Kidney (tissue), 14 donors: ENCODE data around the gene ZCCHC14. TPM values are rescaled to one million over a fixed set of nuclear protein-coding genes. Genes with fewer than 3 reads are reported as not detected.
"Not testable (repeated sequence)": the region's sequence is repeated elsewhere in the genome, so short reads cannot be mapped to it uniquely, and the experiment has no call there.

ENCODE experiments used
- DNase-seq, 5 donors: peaks; one replicate each; pipeline ENCODE4 v3.0.0-alpha.2; 2013 to 2020
- FAIRE-seq: peaks from 2 replicates; lab custom pipeline; 2012; peaks lifted over from hg19 to GRCh38; lab: Jason Lieb, UNC
- H3K27ac ChIP-seq, 2 donors: one replicate each; pipeline ENCODE4 v1.7.0; 2013; ENCODE audit warnings: low read depth in 2 of 2, low read length in 2 of 2, inconsistent platforms in 1 of 2
- H3K27me3 ChIP-seq: one replicate; pipeline ENCODE4 v1.7.1; 2013; ENCODE audit warnings: low read length, inconsistent platforms; ENCODE audit not compliant: control insufficient read depth, insufficient read depth
- H3K36me3 ChIP-seq, 3 donors: one replicate each; pipeline versions ENCODE4 v1.7.0 to v1.7.1; 2013; ENCODE audit warnings: low read length in 3 of 3, control low read depth in 1 of 3, inconsistent platforms in 1 of 3; ENCODE audit not compliant: insufficient read depth in 3 of 3, control insufficient read depth in 2 of 3
- H3K4me1 ChIP-seq, 3 donors: one replicate each; pipeline versions ENCODE4 v1.7.0 to v1.7.1; 2013; ENCODE audit warnings: low read length in 3 of 3, inconsistent platforms in 1 of 3, low read depth in 1 of 3; ENCODE audit not compliant: control insufficient read depth in 2 of 3, insufficient read depth in 2 of 3
- H3K4me3 ChIP-seq, 3 donors: one replicate each; pipeline versions ENCODE4 v1.7.0 to v1.8.1; 2013; ENCODE audit warnings: low read length in 3 of 3, control low read depth in 1 of 3, inconsistent platforms in 1 of 3
- H3K9ac ChIP-seq, 3 donors: one replicate each; pipeline versions ENCODE4 v1.7.0 to v1.7.1; 2013; ENCODE audit warnings: low read length in 3 of 3, control low read depth in 1 of 3, inconsistent platforms in 1 of 3
- H3K9me3 ChIP-seq, 3 donors: one replicate each; pipeline versions ENCODE4 v1.7.0 to v1.7.1; 2013; ENCODE audit warnings: low read length in 3 of 3, control low read depth in 1 of 3, inconsistent platforms in 1 of 3; ENCODE audit not compliant: control insufficient read depth in 2 of 3, insufficient read depth in 1 of 3
- CTCF ChIP-seq: IDR thresholded peaks from 3 replicates; pipeline ENCODE4 v1.5.1; 2012; ENCODE audit warnings: mild to moderate bottlenecking, moderate library complexity, borderline replicate concordance; ENCODE audit not compliant: insufficient read depth; ENCODE audit errors: extremely low read depth
- intact Hi-C: fragments of 100-400 bp; cut with DNase I; formaldehyde crosslinking; loops from one replicate; pipeline ENCODE4 v1.11.1; 2022
- polyA plus RNA-seq: library from polyadenylated mRNA; stranded (reverse); fragments of 350-450 nt; fragmentation: Illumina TruSeq; extraction: RNeasy Lipid Tissue Mini Kit (QIAGEN cat#74804); gene quantifications from one replicate; pipeline ENCODE4 v1.2.3, GENCODE V29; 2014; ENCODE audit warnings: low read depth, low replicate concordance; ENCODE audit not compliant: insufficient read depth
- total RNA-seq: library from RNA; stranded (reverse); fragmentation: NEBNext Ultra II Directional; extraction: Animal tissue kit (Norgen Biotek cat#: 25700); gene quantifications from one replicate; pipeline ENCODE4 v1.2.1, GENCODE V29; 2021
- donor health status: control.
- donor health status: control.
- donor health status: control.
- donor health status: control.
- donor health status: control.
- donor health status: DM: yes; HTN: yes; CAD: no.
- donor health status: Normal renal cell carcinoma (clear cell type).

ZCCHC14 gene
- total and polyA plus RNA-seq, 2 donors from 2014 or later: 6.4 to 32.8 TPM

- Histone ChIP-seq H3K27ac (no peak overlapping the region), H3K27me3 (no peaks in the 10 kb centered on the region), H3K36me3 (peaks cover 0 to 3% (median 0%) of the 10 kb centered on the region in 3 donors), H3K9ac (no peak overlapping the region), H3K4me3 (no peak overlapping the region), H3K9me3 (no peaks in the 10 kb centered on the region), H3K4me1 (peaks cover 0 to 10% (median 6%) of the 10 kb centered on the region in 3 donors)
- no peak for TF ChIP-seq CTCF
- no peak for FAIRE-seq
- intact Hi-C loops: no loop called here
- no peak for DNase-seq
Observed at GRCh38 chr16:87498324-87499188, 5.7 kb upstream of the ZCCHC14 start.

GRCh38 chr16:87497767-87498290, 5.0 kb upstream of the ZCCHC14 start:
- H3K9ac ChIP-seq, H3K27ac ChIP-seq, H3K4me3 ChIP-seq, H3K36me3 ChIP-seq, DNase-seq, H3K9me3 ChIP-seq, H3K27me3 ChIP-seq, intact Hi-C loops, FAIRE-seq: not testable (repeated sequence)
- peaks cover 0 to 13% (median 9%) of the 10 kb centered on the region in 3 donors for H3K4me1 ChIP-seq

GRCh38 chr16:87497023-87497766, 4.4 kb upstream of the ZCCHC14 start:
- H3K9me3 ChIP-seq, H3K27me3 ChIP-seq, intact Hi-C loops, DNase-seq, H3K4me3 ChIP-seq, H3K9ac ChIP-seq, H3K36me3 ChIP-seq, FAIRE-seq: not testable (repeated sequence)
- Histone ChIP-seq H3K4me1 (peaks cover 0 to 13% (median 9%) of the 10 kb centered on the region in 3 donors), H3K27ac (peak overlapping the region; percentile 5 to 82)

- no peak for FAIRE-seq
- Histone ChIP-seq H3K27ac (no peak overlapping the region), H3K4me3 (no peak overlapping the region), H3K4me1 (peaks cover 0 to 13% (median 11%) of the 10 kb centered on the region in 3 donors), H3K9me3 (no peaks in the 10 kb centered on the region), H3K27me3 (no peaks in the 10 kb centered on the region), H3K9ac (no peak overlapping the region), H3K36me3 (no peaks in the 10 kb centered on the region)
- DNase-seq: no peak
- no peak for TF ChIP-seq CTCF
- intact Hi-C loops: no loop called here
Observed at GRCh38 chr16:87496447-87496801, 3.6 kb upstream of the ZCCHC14 start.
